MCF 10A (cell line): ENCODE measurements around the gene TMBIM1. TPM values are rescaled to one million over a fixed set of nuclear protein-coding genes. Genes with fewer than 3 reads are reported as not detected.

Experiments
- BruUV-seq: library from RNA; stranded (reverse); fragments of 400-500 nt; replicated peaks from 2 replicates; lab custom pipeline; 2021; lab: Mats Ljungman, UMichigan
- CTCF ChIA-PET: fragments of 300-600 bp; sonication (Branson Sonifier 250); formaldehyde crosslinking; extraction: SDS; loops from one replicate; lab custom pipeline; 2021; ENCODE audit warnings: antibody characterized with exemption, inconsistent platforms; lab: Yijun Ruan, JAX
- POLR2A ChIA-PET: fragments of 300-600, 350-650 bp; sonication (Branson Sonifier 250); formaldehyde crosslinking; extraction: SDS; loops from one replicate; lab custom pipeline; 2020; ENCODE audit warnings: antibody characterized with exemption, inconsistent platforms; lab: Yijun Ruan, JAX
- DNase-seq: peaks from one replicate; pipeline ENCODE4 v3.0.0-alpha.2; 2018; ENCODE audit not compliant: unreplicated experiment
- H3K27ac Mint-ChIP-seq: one replicate; pipeline ENCODE4 v1.8.0; 2022; ENCODE audit warnings: mild to moderate bottlenecking, low read depth, mixed read lengths; ENCODE audit not compliant: unreplicated experiment
- H3K27me3 Mint-ChIP-seq: one replicate; pipeline ENCODE4 v1.8.0; 2022; ENCODE audit warnings: mixed read lengths; ENCODE audit not compliant: insufficient read depth, unreplicated experiment
- H3K36me3 Mint-ChIP-seq: one replicate; pipeline ENCODE4 v1.8.0; 2022; ENCODE audit warnings: mild to moderate bottlenecking, moderate library complexity, mixed read lengths; ENCODE audit not compliant: insufficient read depth, unreplicated experiment
- H3K4me1 Mint-ChIP-seq: one replicate; pipeline ENCODE4 v1.8.0; 2022; ENCODE audit warnings: mixed read lengths; ENCODE audit not compliant: insufficient read depth, unreplicated experiment
- H3K4me3 Mint-ChIP-seq: one replicate; pipeline ENCODE4 v1.8.0; 2022; ENCODE audit warnings: mild to moderate bottlenecking, moderate library complexity, mixed read lengths; ENCODE audit not compliant: unreplicated experiment
- H3K9me3 Mint-ChIP-seq: one replicate; pipeline ENCODE4 v1.8.0; 2022; ENCODE audit warnings: mixed read lengths; ENCODE audit not compliant: unreplicated experiment
- intact Hi-C: fragments of 100-400 bp; cut with micrococcal nuclease; formaldehyde crosslinking; loops from 2 replicates; pipeline ENCODE4 v1.14.1; 2022
- total RNA-seq: library from RNA; stranded (reverse); gene quantifications from 2 replicates; pipeline ENCODE4 v1.2.3, GENCODE V29; 2022
- TF ChIP-seq, protein P1 (sequence below): fragments of 200-600 bp; IDR thresholded peaks from one replicate; pipeline ENCODE4 v1.8.0; 2022; ENCODE audit warnings: antibody characterized with exemption, mild to moderate bottlenecking; ENCODE audit not compliant: unreplicated experiment

The TMBIM1 gene
- total RNA-seq, 1 experiment from 2014 or later: 107 TPM

DNA sequence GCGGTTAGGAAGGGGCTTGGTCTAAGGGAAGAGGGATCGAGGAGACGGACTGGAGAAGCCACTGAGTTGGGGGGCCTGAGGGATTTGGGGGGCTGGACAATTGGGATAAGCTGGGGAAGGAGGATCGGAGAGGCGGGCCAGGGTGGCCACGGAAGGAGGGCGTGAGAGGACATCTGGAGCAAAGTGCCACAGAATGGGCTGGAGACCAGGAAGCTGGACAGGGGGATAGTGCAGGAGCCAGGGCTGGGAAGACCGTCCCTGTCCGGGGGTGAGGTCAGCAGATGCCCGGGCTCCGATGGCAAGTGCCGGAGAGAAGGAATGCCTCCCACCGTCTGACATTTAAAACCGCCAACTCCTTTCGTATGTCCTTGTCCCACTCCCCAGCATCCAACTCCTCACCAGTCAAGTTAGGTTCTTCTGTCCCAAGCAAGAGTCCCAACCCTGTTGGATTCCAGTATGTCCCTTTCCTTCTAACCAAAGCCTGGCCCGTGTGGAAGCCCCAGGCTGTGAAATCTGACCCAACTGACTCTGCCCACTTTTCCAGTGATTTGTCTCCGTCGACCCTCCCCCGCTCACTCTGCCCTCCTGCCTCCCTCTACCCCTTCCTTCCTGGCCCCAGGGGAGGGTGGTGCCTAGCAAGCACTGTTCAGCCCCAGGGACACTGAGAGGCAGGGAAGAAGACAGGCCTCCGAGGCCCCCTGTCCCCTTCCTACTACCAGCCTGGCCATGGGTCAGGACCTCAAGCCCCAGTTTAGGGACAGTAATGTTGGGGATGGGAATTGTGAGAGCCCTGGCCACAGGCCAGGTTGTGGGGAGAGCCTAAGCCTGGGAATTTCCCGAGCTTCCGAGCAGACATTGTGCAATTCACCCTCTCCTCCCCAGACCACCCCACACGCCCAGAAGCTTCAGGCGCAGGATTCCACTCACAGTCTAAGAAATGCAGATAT lies 31.5 kb upstream of the TMBIM1 start:
- no peaks in the 10 kb centered on the region for H3K27me3 Mint-ChIP-seq
- peaks cover 17% of the 10 kb centered on the region for H3K4me1 Mint-ChIP-seq
- H3K36me3 Mint-ChIP-seq: no peaks in the 10 kb centered on the region
- H3K27ac Mint-ChIP-seq: peak overlapping the region; percentile 47
- H3K9me3 Mint-ChIP-seq: no peaks in the 10 kb centered on the region
- ChIA-PET POLR2A (interaction anchor here (0.7 to 1.6 kb wide), 4 partner anchors 11 to 47 kb away, joined by 3 to 7 read pairs (median 4); no protein-coding TSS in a partner anchor), CTCF (interaction anchor here (0.6 to 1.2 kb wide), 5 partner anchors 31 to 74 kb away, joined by 3 to 5 read pairs (median 4); partner anchors contain the start of genes CATIP and TMBIM1)
- intact Hi-C loops: no loop called here
- peak; percentile 91 for DNase-seq
- TF ChIP-seq, protein P1, sequence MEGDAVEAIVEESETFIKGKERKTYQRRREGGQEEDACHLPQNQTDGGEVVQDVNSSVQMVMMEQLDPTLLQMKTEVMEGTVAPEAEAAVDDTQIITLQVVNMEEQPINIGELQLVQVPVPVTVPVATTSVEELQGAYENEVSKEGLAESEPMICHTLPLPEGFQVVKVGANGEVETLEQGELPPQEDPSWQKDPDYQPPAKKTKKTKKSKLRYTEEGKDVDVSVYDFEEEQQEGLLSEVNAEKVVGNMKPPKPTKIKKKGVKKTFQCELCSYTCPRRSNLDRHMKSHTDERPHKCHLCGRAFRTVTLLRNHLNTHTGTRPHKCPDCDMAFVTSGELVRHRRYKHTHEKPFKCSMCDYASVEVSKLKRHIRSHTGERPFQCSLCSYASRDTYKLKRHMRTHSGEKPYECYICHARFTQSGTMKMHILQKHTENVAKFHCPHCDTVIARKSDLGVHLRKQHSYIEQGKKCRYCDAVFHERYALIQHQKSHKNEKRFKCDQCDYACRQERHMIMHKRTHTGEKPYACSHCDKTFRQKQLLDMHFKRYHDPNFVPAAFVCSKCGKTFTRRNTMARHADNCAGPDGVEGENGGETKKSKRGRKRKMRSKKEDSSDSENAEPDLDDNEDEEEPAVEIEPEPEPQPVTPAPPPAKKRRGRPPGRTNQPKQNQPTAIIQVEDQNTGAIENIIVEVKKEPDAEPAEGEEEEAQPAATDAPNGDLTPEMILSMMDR: no peak
- H3K4me3 Mint-ChIP-seq: peak overlapping the region; percentile 88
- no TSS peak for BruUV-seq

- CTCF ChIA-PET: interaction anchor here (0.5 to 1.4 kb wide), 7 partner anchors 24 to 74 kb away, joined by 3 to 5 read pairs (median 3); partner anchors contain the start of genes CATIP and TMBIM1
- Mint-ChIP-seq H3K9me3 (no peaks in the 10 kb centered on the region), H3K27me3 (no peaks in the 10 kb centered on the region), H3K36me3 (no peaks in the 10 kb centered on the region), H3K4me1 (peaks cover 17% of the 10 kb centered on the region), H3K4me3 (peak overlapping the region; percentile 88), H3K27ac (peak overlapping the region; percentile 47)
- DNase-seq: peak; percentile 95
- POLR2A ChIA-PET: interaction anchor here (0.5 to 1.6 kb wide), 4 partner anchors 12 to 362 kb away, joined by 4 to 7 read pairs (median 5); no protein-coding TSS in a partner anchor
- TF ChIP-seq, protein P1: no peak
- intact Hi-C loops: no loop called here
- BruUV-seq: no TSS peak
Observed at GRCh38 chr2:218322768-218323525, 30.6 kb upstream of the TMBIM1 start.

GRCh38 chr2:218320704-218321336 lies 28.5 kb upstream of the TMBIM1 start:
- POLR2A ChIA-PET: interaction anchor here (0.9 kb wide), 1 partner anchor 15 kb away, joined by 3 read pairs; no protein-coding TSS in a partner anchor
- H3K9me3 Mint-ChIP-seq: no peaks in the 10 kb centered on the region
- no peaks in the 10 kb centered on the region for H3K27me3 Mint-ChIP-seq
- no peak overlapping the region for H3K4me3 Mint-ChIP-seq
- intact Hi-C loops: no loop called here
- H3K27ac Mint-ChIP-seq: no peak overlapping the region
- BruUV-seq: no TSS peak
- DNase-seq: no peak
- CTCF ChIA-PET: interaction anchor here (0.6 to 1.3 kb wide), 2 partner anchors 19 to 35 kb away, joined by 3 to 4 read pairs; no protein-coding TSS in a partner anchor
- peaks cover 29% of the 10 kb centered on the region for H3K4me1 Mint-ChIP-seq
- TF ChIP-seq, protein P1: no peak
- H3K36me3 Mint-ChIP-seq: no peaks in the 10 kb centered on the region
